ENCODE results near the gene GALK2.

Gene GALK2

GRCh38 chr15:49288391-49288790, 118.3 kb downstream of the GALK2 start:
- no CpG with 5 or more reads among the region's 2 CpGs for WGBS, 2 donors (ENCODE audit: extremely low coverage in 2 of 2, insufficient read length in 2 of 2, insufficient replicate concordance in 1 of 2)

GRCh38 chr15:49290191-49290590, 120.1 kb downstream of the GALK2 start:
- no peaks in the 10 kb centered on the region for H3K79me1 ChIP-seq (ENCODE audit: low read depth, low read length)
- H2BK12ac ChIP-seq (ENCODE audit: low read length), result no peak overlapping the region
- H4K8ac ChIP-seq (ENCODE audit: low read depth, low read length), result no peak overlapping the region
- H3K27me3 ChIP-seq (ENCODE audit: control insufficient read depth in 3 of 3, insufficient read depth in 3 of 3, low read depth in 1 of 3, low read length in 3 of 3), result no peaks in the 10 kb centered on the region
- no peak overlapping the region for H4K91ac ChIP-seq (ENCODE audit: low read depth, low read length, poor library complexity)
- H3K36me3 ChIP-seq (replicated peaks in 1 of 2; ENCODE audit: control insufficient read depth in 2 of 2, insufficient read depth in 2 of 2, low read length in 2 of 2), result peaks cover 1 to 8% of the 10 kb centered on the region in 2 donors
- WGBS, 2 donors (ENCODE audit: extremely low coverage in 2 of 2, insufficient read length in 2 of 2, insufficient replicate concordance in 1 of 2), result no CpG with 5 or more reads among the region's 1 CpG
- H2AK5ac ChIP-seq (ENCODE audit: low read depth, low read length), result no peak overlapping the region
- no peak overlapping the region for H2BK5ac ChIP-seq (ENCODE audit: low read length)
- no peak overlapping the region for H3K14ac ChIP-seq (ENCODE audit: low read length)
- H3K9ac ChIP-seq (ENCODE audit: low read depth, low read length, poor library complexity), result no peak overlapping the region
- H3K9me3 ChIP-seq (replicated peaks in 1 of 2; ENCODE audit: control insufficient read depth in 2 of 2, insufficient read depth in 1 of 2, low read depth in 1 of 2, low read length in 2 of 2), result no peaks in the 10 kb centered on the region
- H3K23ac ChIP-seq (ENCODE audit: low read depth, low read length, poor library complexity), result no peak overlapping the region
- no peak overlapping the region for H2BK15ac ChIP-seq (ENCODE audit: low read length)
- H2AFZ ChIP-seq (ENCODE audit: low read length), result no peak overlapping the region
- peaks cover 0 to 4% of the 10 kb centered on the region in 2 donors for H3K4me1 ChIP-seq (ENCODE audit: control insufficient read depth in 2 of 2, insufficient read depth in 1 of 2, low read depth in 1 of 2, low read length in 2 of 2)
- H3K4me2 ChIP-seq (ENCODE audit: insufficient read depth, low read length, poor library complexity, severe bottlenecking), result no peak overlapping the region
- H2BK120ac ChIP-seq (ENCODE audit: low read depth, low read length), result no peak overlapping the region
- no peak for DNase-seq (ENCODE audit: low spot score)
- H3K18ac ChIP-seq (ENCODE audit: low read length), result no peak overlapping the region
- no peak overlapping the region for H3K27ac ChIP-seq (replicated peaks; ENCODE audit: low read length)
- no peak overlapping the region for H3K4ac ChIP-seq (ENCODE audit: low read length)
- H3K4me3 ChIP-seq (ENCODE audit: low read length in 2 of 2), result no peak overlapping the region

More at GRCh38 chr15:49288391-49288790, 118.3 kb downstream of the GALK2 start:
- H2AFZ ChIP-seq (ENCODE audit: low read length), result no peak overlapping the region
- H2BK15ac ChIP-seq (ENCODE audit: low read length), result no peak overlapping the region
- H3K4me1 ChIP-seq (ENCODE audit: control insufficient read depth in 2 of 2, insufficient read depth in 1 of 2, low read depth in 1 of 2, low read length in 2 of 2), result peaks cover 0 to 4% of the 10 kb centered on the region in 2 donors
- no peak overlapping the region for H3K27ac ChIP-seq (replicated peaks; ENCODE audit: low read length)
- H2BK120ac ChIP-seq (ENCODE audit: low read depth, low read length), result no peak overlapping the region
- no peak overlapping the region for H3K23ac ChIP-seq (ENCODE audit: low read depth, low read length, poor library complexity)
- no peak overlapping the region for H2AK5ac ChIP-seq (ENCODE audit: low read depth, low read length)
- no peak overlapping the region for H2BK5ac ChIP-seq (ENCODE audit: low read length)
- H4K91ac ChIP-seq (ENCODE audit: low read depth, low read length, poor library complexity), result no peak overlapping the region
- H3K9me3 ChIP-seq (replicated peaks in 1 of 2; ENCODE audit: control insufficient read depth in 2 of 2, insufficient read depth in 1 of 2, low read depth in 1 of 2, low read length in 2 of 2), result no peaks in the 10 kb centered on the region
- H4K8ac ChIP-seq (ENCODE audit: low read depth, low read length), result no peak overlapping the region
- H3K14ac ChIP-seq (ENCODE audit: low read length), result no peak overlapping the region
- no peaks in the 10 kb centered on the region for H3K27me3 ChIP-seq (ENCODE audit: control insufficient read depth in 3 of 3, insufficient read depth in 3 of 3, low read depth in 1 of 3, low read length in 3 of 3)
- H3K4ac ChIP-seq (ENCODE audit: low read length), result no peak overlapping the region
- no peak overlapping the region for H3K9ac ChIP-seq (ENCODE audit: low read depth, low read length, poor library complexity)
- H3K79me1 ChIP-seq (ENCODE audit: low read depth, low read length), result no peaks in the 10 kb centered on the region
- peaks cover 1 to 14% of the 10 kb centered on the region in 2 donors for H3K36me3 ChIP-seq (replicated peaks in 1 of 2; ENCODE audit: control insufficient read depth in 2 of 2, insufficient read depth in 2 of 2, low read length in 2 of 2)
- H3K4me2 ChIP-seq (ENCODE audit: insufficient read depth, low read length, poor library complexity, severe bottlenecking), result no peak overlapping the region
- H3K18ac ChIP-seq (ENCODE audit: low read length), result no peak overlapping the region
- no peak overlapping the region for H3K4me3 ChIP-seq (ENCODE audit: low read length in 2 of 2)
- no peak overlapping the region for H2BK12ac ChIP-seq (ENCODE audit: low read length)
- DNase-seq (ENCODE audit: low spot score), result no peak

DNA sequence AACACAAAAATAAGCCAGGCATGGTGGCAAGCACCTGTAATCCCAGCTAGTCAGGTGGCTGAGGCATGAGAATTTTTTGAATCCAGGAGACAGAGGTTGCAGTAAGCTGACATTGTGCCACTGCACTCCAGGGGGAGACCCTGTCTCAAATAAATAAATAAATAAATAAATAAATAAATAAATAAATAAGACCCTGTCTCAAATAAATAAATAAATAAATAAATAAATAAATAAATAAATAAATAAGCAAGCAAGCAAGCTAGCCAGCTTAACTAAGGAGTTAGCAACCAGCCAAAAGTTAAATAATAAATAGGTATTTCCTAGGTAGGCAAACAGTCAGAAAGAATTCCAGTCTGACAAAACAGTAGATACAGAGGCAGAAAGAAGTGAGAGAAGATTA, 123.9 kb downstream of the GALK2 start:
- Histone ChIP-seq H3K23ac (ENCODE audit: low read depth, low read length, poor library complexity) (no peak overlapping the region), H2BK15ac (ENCODE audit: low read length) (no peak overlapping the region), H3K4me3 (ENCODE audit: low read length in 2 of 2) (no peak overlapping the region), H3K9me3 (replicated peaks in 1 of 2; ENCODE audit: control insufficient read depth in 2 of 2, insufficient read depth in 1 of 2, low read depth in 1 of 2, low read length in 2 of 2) (peaks cover 0 to 7% of the 10 kb centered on the region in 2 donors), H3K27me3 (ENCODE audit: control insufficient read depth in 3 of 3, insufficient read depth in 3 of 3, low read depth in 1 of 3, low read length in 3 of 3) (no peaks in the 10 kb centered on the region), H3K4me1 (ENCODE audit: control insufficient read depth in 2 of 2, insufficient read depth in 1 of 2, low read depth in 1 of 2, low read length in 2 of 2) (peaks cover 0 to 4% of the 10 kb centered on the region in 2 donors), H3K27ac (replicated peaks; ENCODE audit: low read length) (no peak overlapping the region), H2AK5ac (ENCODE audit: low read depth, low read length) (no peak overlapping the region), H4K8ac (ENCODE audit: low read depth, low read length) (no peak overlapping the region), H3K79me1 (ENCODE audit: low read depth, low read length) (no peaks in the 10 kb centered on the region), H3K36me3 (replicated peaks in 1 of 2; ENCODE audit: control insufficient read depth in 2 of 2, insufficient read depth in 2 of 2, low read length in 2 of 2) (peaks cover 0 to 8% of the 10 kb centered on the region in 2 donors), H3K4me2 (ENCODE audit: insufficient read depth, low read length, poor library complexity, severe bottlenecking) (no peak overlapping the region), H3K9ac (ENCODE audit: low read depth, low read length, poor library complexity) (no peak overlapping the region), H2AFZ (ENCODE audit: low read length) (no peak overlapping the region), H3K4ac (ENCODE audit: low read length) (no peak overlapping the region), H4K91ac (ENCODE audit: low read depth, low read length, poor library complexity) (no peak overlapping the region), H3K18ac (ENCODE audit: low read length) (no peak overlapping the region), H2BK5ac (ENCODE audit: low read length) (no peak overlapping the region), H3K14ac (ENCODE audit: low read length) (no peak overlapping the region), H2BK120ac (ENCODE audit: low read depth, low read length) (no peak overlapping the region), H2BK12ac (ENCODE audit: low read length) (no peak overlapping the region)
- no peak for DNase-seq (ENCODE audit: low spot score)

DNA sequence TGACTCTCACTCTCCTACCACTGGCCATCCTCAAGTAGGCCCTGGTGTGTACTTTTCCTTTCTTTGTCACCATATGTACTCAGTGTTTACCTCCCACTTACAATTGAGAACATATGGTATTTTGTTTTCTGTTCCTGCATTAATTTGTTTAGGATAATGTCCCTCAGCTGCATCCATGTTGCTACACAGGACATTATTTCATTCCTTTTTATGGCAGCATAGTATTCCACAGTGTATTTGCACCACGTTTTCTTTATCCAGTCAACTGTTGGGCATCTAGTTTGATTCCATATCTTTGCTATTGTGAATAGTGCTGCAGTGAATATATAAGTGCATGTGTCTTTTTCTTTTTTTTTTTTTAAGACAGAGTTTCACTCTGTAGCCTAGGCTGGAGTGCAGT, 126.2 kb downstream of the GALK2 start:
- H4K91ac ChIP-seq (ENCODE audit: low read depth, low read length, poor library complexity), result no peak overlapping the region
- no peak overlapping the region for H3K9ac ChIP-seq (ENCODE audit: low read depth, low read length, poor library complexity)
- H4K8ac ChIP-seq (ENCODE audit: low read depth, low read length), result no peak overlapping the region
- no peak overlapping the region for H3K27ac ChIP-seq (replicated peaks; ENCODE audit: low read length)
- no peak overlapping the region for H2AK5ac ChIP-seq (ENCODE audit: low read depth, low read length)
- no peak overlapping the region for H2BK5ac ChIP-seq (ENCODE audit: low read length)
- no peak overlapping the region for H3K14ac ChIP-seq (ENCODE audit: low read length)
- H2BK12ac ChIP-seq (ENCODE audit: low read length), result no peak overlapping the region
- no peak overlapping the region for H3K4me3 ChIP-seq (ENCODE audit: low read length in 2 of 2)
- H3K18ac ChIP-seq (ENCODE audit: low read length), result no peak overlapping the region
- WGBS, 2 donors (ENCODE audit: extremely low coverage in 2 of 2, insufficient read length in 2 of 2, insufficient replicate concordance in 1 of 2), result no CpG with 5 or more reads among the region's 1 CpG
- no peak overlapping the region for H2BK120ac ChIP-seq (ENCODE audit: low read depth, low read length)
- no peak overlapping the region for H2BK15ac ChIP-seq (ENCODE audit: low read length)
- no peak overlapping the region for H3K4me2 ChIP-seq (ENCODE audit: insufficient read depth, low read length, poor library complexity, severe bottlenecking)
- no peak overlapping the region for H2AFZ ChIP-seq (ENCODE audit: low read length)
- no peaks in the 10 kb centered on the region for H3K27me3 ChIP-seq (ENCODE audit: control insufficient read depth in 3 of 3, insufficient read depth in 3 of 3, low read depth in 1 of 3, low read length in 3 of 3)
- peaks cover 0 to 7% of the 10 kb centered on the region in 2 donors for H3K9me3 ChIP-seq (replicated peaks in 1 of 2; ENCODE audit: control insufficient read depth in 2 of 2, insufficient read depth in 1 of 2, low read depth in 1 of 2, low read length in 2 of 2)
- no peak overlapping the region for H3K23ac ChIP-seq (ENCODE audit: low read depth, low read length, poor library complexity)
- peaks cover 0 to 3% of the 10 kb centered on the region in 2 donors for H3K4me1 ChIP-seq (ENCODE audit: control insufficient read depth in 2 of 2, insufficient read depth in 1 of 2, low read depth in 1 of 2, low read length in 2 of 2)
- no peak overlapping the region for H3K4ac ChIP-seq (ENCODE audit: low read length)
- H3K79me1 ChIP-seq (ENCODE audit: low read depth, low read length), result no peaks in the 10 kb centered on the region
- H3K36me3 ChIP-seq (replicated peaks in 1 of 2; ENCODE audit: control insufficient read depth in 2 of 2, insufficient read depth in 2 of 2, low read length in 2 of 2), result peaks cover 0 to 8% of the 10 kb centered on the region in 2 donors
- DNase-seq (ENCODE audit: low spot score), result no peak
